HepG2 (cell line): ENCODE results near the gene CCDC57. TPM values are rescaled to one million over a fixed set of nuclear protein-coding genes. Genes with fewer than 3 reads are reported as not detected.

Experiments used
- ATAC-seq: fragments of 200-7000 bp; cut with Tn5 transposase; 3 replicates; pipeline ENCODE4 v1.9.1; 2020; ENCODE audit warnings: mild to moderate bottlenecking, moderate library complexity
- BruUV-seq: library from RNA; stranded (reverse); fragments of 400-500 nt; replicated peaks from 2 replicates; lab custom pipeline; 2021; lab: Mats Ljungman, UMichigan
- CTCF ChIA-PET: fragments of 300-600 bp; formaldehyde crosslinking; extraction: SDS; loops from one replicate; lab custom pipeline; 2021; ENCODE audit warnings: low total read pairs, inconsistent platforms, low intra/inter-chr PET ratio; lab: Yijun Ruan, JAX
- POLR2A ChIA-PET: fragments of 350-600 bp; sonication (Branson Sonifier 250); formaldehyde crosslinking; loops from one replicate; lab custom pipeline; 2020; ENCODE audit warnings: antibody characterized with exemption, inconsistent platforms; lab: Yijun Ruan, JAX
- DNase-seq: peaks from one replicate; pipeline ENCODE4 v3.0.0-alpha.2; 2015; ENCODE audit warnings: low spot score
- FAIRE-seq: peaks from 3 replicates; lab custom pipeline; 2011; peaks lifted over from hg19 to GRCh38; lab: Jason Lieb, UNC
- H2AFZ ChIP-seq: one replicate; pipeline ENCODE4 v1.6.1; 2011; ENCODE audit warnings: low read length, inconsistent platforms
- H3K27ac ChIP-seq: fragments of 300-600 bp; 3 replicates; pipeline ENCODE4 v1.8.0; 2011; ENCODE audit warnings: mixed run types, mild to moderate bottlenecking, mixed read lengths, low read length, inconsistent platforms; ENCODE audit not compliant: insufficient read depth; ENCODE audit errors: extremely low read length
- H3K27me3 ChIP-seq, 2 experiments: fragments of 200-600 bp in 1 of 2; 2 replicates in 1 of 2; 3 replicates in 1 of 2; pipeline versions ENCODE4 v1.6.0 to v1.8.0; 2011; ENCODE audit warnings: low read length in 2 of 2, mild to moderate bottlenecking in 2 of 2, moderate library complexity in 2 of 2, inconsistent platforms in 1 of 2; ENCODE audit not compliant: insufficient read depth in 2 of 2, control insufficient read depth in 1 of 2
- H3K36me3 ChIP-seq, 2 experiments: fragments of 200-600 bp in 1 of 2; replicated peaks in 1 of 2; 2 replicates in 1 of 2; 3 replicates in 1 of 2; pipeline versions ENCODE4 v1.5.1 to v1.8.0; 2011; ENCODE audit warnings: low read length in 2 of 2, inconsistent platforms in 1 of 2; ENCODE audit not compliant: insufficient read depth in 2 of 2, control insufficient read depth in 1 of 2
- H3K4me1 ChIP-seq: 2 replicates; pipeline ENCODE4 v1.5.1; 2012; ENCODE audit warnings: low read length, inconsistent platforms; ENCODE audit not compliant: insufficient read depth
- H3K4me2 ChIP-seq: 2 replicates; pipeline ENCODE4 v1.6.0; 2011; ENCODE audit warnings: low read depth, low read length, inconsistent platforms
- H3K4me3 ChIP-seq, 3 experiments: fragments of 200-600 bp in 1 of 3; sonication (generic), shearing (Covaris generic) in 1 of 3; replicated peaks in 1 of 3; 2 replicates each; pipeline ENCODE4 v1.5.1; 2011 to 2016; ENCODE audit warnings: low read length in 3 of 3, inconsistent platforms in 2 of 3, low read depth in 2 of 3, mild to moderate bottlenecking in 2 of 3, control low read depth in 1 of 3, mixed read lengths in 1 of 3; ENCODE audit not compliant: insufficient read depth in 1 of 3
- H3K79me2 ChIP-seq: one replicate; pipeline ENCODE4 v1.6.1; 2011; ENCODE audit warnings: low read length, inconsistent platforms; ENCODE audit not compliant: insufficient read depth
- H3K9ac ChIP-seq: 2 replicates; pipeline ENCODE4 v1.6.0; 2011; ENCODE audit warnings: mild to moderate bottlenecking, low read depth, low read length, inconsistent platforms; ENCODE audit not compliant: insufficient read depth
- H3K9me3 ChIP-seq: 2 replicates; pipeline ENCODE4 v1.5.1; 2012; ENCODE audit warnings: mild to moderate bottlenecking, low read length
- H4K20me1 ChIP-seq: 2 replicates; pipeline ENCODE4 v1.6.0; 2011; ENCODE audit warnings: inconsistent platforms, mild to moderate bottlenecking, low read length, moderate library complexity; ENCODE audit not compliant: insufficient read depth
- FOXK1 ChIP-seq: sonication (generic); formaldehyde crosslinking; IDR thresholded peaks from 2 replicates; pipeline ENCODE4 v1.4.0; 2020; ENCODE audit warnings: low read depth, missing genetic modification reagents, borderline replicate concordance
- GATA4 ChIP-seq: sonication (generic); IDR thresholded peaks from 2 replicates; pipeline ENCODE4 v1.6.1; 2016; ENCODE audit warnings: antibody characterized with exemption, low read depth, borderline replicate concordance
- SIN3B ChIP-seq: fragments of 150-350 bp; IDR thresholded peaks from 2 replicates; pipeline ENCODE4 v1.6.1; 2014; ENCODE audit warnings: low read length
- ZNF326 ChIP-seq: sonication (generic); formaldehyde crosslinking; IDR thresholded peaks from 2 replicates; pipeline ENCODE4 v1.4.0; 2020; ENCODE audit warnings: missing genetic modification reagents, borderline replicate concordance
- ZNF382 ChIP-seq: sonication (generic); formaldehyde crosslinking; IDR thresholded peaks from 2 replicates; pipeline ENCODE4 v1.5.0; 2020; ENCODE audit warnings: missing genetic modification reagents, mild to moderate bottlenecking, borderline replicate concordance
- WGBS: methylation state at CpG from one replicate; pipeline ENCODE4 v1.1.6; 2017; ENCODE audit warnings: low lambda C conversion rate; 5-methylcytosine and 5-hydroxymethylcytosine counted together
- in situ Hi-C: cut with HindIII; loops from 2 replicates; pipeline ENCODE4 v1.10.0; 2017; ENCODE audit warnings: low pct_unique_long_range_greater_than_20kb; ENCODE audit not compliant: extremely low pct_ligation_motif_present
- intact Hi-C: fragments of 100-400 bp; cut with micrococcal nuclease; formaldehyde crosslinking; loops from one replicate; pipeline ENCODE4 v1.10.0; 2022; ENCODE audit not compliant: unreplicated experiment
- polyA plus RNA-seq, 8 experiments: library from polyadenylated mRNA; depleted of rRNA in 3 of 8; stranded (reverse) in 7 of 8; unstranded in 1 of 8; fragments of >200 nt; fragmentation: Illumina TruSeq in 4 of 8; extraction: Trizol in 4 of 8; gene quantifications; 2 replicates each; pipeline versions ENCODE4 v1.2.1 to v1.2.3, GENCODE V29; 2011 to 2016; ENCODE audit warnings: low read depth in 4 of 8, missing spikeins in 1 of 8, mixed read lengths in 1 of 8; ENCODE audit not compliant: insufficient read depth in 1 of 8
- total RNA-seq, 5 experiments: library from RNA; depleted of rRNA; stranded (reverse); fragments of >200 nt; fragmentation: Illumina TruSeq; extraction: Trizol; gene quantifications; 2 replicates each; pipeline ENCODE4 v1.2.3, GENCODE V29; 2016; ENCODE audit warnings: low read depth in 1 of 5
- TF ChIP-seq, protein P1 (sequence below): sonication (generic); formaldehyde crosslinking; IDR thresholded peaks from 2 replicates; pipeline ENCODE4 v1.5.0; 2020; ENCODE audit warnings: missing genetic modification reagents
- TF ChIP-seq, protein P2 (sequence below): IDR thresholded peaks from 2 replicates; pipeline ENCODE4 v1.6.1; 2016; ENCODE audit warnings: missing compliant biosample characterization, missing genetic modification reagents, borderline replicate concordance
- TF ChIP-seq, protein P3 (sequence below): sonication (generic); formaldehyde crosslinking; IDR thresholded peaks from 2 replicates; pipeline ENCODE4 v1.4.0; 2020; ENCODE audit warnings: missing genetic modification reagents, low read depth, mild to moderate bottlenecking, borderline replicate concordance
- TF ChIP-seq, protein P4 (sequence below): sonication (generic); formaldehyde crosslinking; IDR thresholded peaks from 2 replicates; pipeline ENCODE4 v1.4.0; 2020; ENCODE audit warnings: missing genetic modification reagents

Gene CCDC57
- total and polyA plus RNA-seq, 2 of the 13 experiments (the other 11 are each of a cell fraction or from before 2014, with no cell fraction given) = 59.3 to 59.9 TPM

DNA sequence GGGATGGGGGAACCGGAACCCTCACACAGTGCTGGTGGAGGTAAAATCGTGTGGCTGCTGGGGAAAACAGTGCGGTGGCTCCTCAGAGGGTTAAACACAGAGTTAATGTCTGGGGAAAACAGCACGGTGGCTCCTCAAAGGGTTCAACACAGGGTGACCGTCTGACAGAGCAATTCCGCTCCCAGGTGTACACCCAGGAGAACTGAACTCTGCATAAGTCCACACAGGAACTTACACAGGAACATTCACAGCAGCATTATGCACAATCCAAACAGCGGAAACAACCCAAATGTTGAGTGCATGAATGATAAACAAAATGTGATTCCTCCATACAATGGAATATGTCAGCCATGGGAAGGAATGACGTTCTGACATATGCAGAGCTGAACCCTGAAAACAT is 51.4 kb downstream of the CCDC57 start:
- Histone ChIP-seq H3K9ac (no peak overlapping the region), H2AFZ (no peak overlapping the region), H3K79me2 (no peaks in the 10 kb centered on the region), H3K27ac (no peak overlapping the region), H3K4me1 (no peaks in the 10 kb centered on the region), H3K27me3 (no peaks in the 10 kb centered on the region), H3K9me3 (no peaks in the 10 kb centered on the region), H3K4me3 (no peak overlapping the region), H3K4me2 (no peak overlapping the region), H4K20me1 (no peaks in the 10 kb centered on the region), H3K36me3 (peaks cover 7 to 20% of the 10 kb centered on the region in 2 experiments; a peak in 3 of 5 replicates)
- no TSS peak for BruUV-seq
- 85% methylated on average over 8 of the region's 8 CpGs for WGBS
- DNase-seq = no peak
- CTCF ChIA-PET = no interaction called here
- TF ChIP-seq, protein P1, sequence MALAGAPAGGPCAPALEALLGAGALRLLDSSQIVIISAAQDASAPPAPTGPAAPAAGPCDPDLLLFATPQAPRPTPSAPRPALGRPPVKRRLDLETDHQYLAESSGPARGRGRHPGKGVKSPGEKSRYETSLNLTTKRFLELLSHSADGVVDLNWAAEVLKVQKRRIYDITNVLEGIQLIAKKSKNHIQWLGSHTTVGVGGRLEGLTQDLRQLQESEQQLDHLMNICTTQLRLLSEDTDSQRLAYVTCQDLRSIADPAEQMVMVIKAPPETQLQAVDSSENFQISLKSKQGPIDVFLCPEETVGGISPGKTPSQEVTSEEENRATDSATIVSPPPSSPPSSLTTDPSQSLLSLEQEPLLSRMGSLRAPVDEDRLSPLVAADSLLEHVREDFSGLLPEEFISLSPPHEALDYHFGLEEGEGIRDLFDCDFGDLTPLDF = no peak
- TF ChIP-seq GATA4 (no peak), ZNF326 (CRISPR knock-in tag) (no peak)
- in situ Hi-C loops = no loop called here
- ATAC-seq = no peak
- intact Hi-C loops = no loop called here
- no peak for FAIRE-seq
- POLR2A ChIA-PET = no interaction called here

DNA sequence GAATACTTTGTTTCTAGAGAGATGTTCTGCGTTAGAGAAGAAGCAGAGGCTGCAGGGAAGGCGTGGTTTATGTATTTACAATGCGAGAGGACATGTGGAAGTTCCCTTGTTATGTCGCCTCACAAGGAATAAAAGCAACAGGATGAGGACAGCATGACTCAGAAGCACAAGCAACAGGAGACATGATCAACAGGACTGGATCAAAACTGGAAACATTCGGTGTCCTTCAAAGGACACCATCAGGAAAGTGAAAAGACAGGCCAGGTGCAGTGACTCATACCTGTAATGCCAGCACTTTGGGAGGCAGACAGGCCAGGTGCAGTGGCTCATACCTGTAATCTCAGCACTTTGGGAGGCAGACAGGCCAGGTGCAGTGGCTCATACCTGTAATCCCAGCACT is 52.6 kb downstream of the CCDC57 start:
- H3K79me2 ChIP-seq = no peaks in the 10 kb centered on the region
- H3K36me3 ChIP-seq = peaks cover 5 to 20% of the 10 kb centered on the region in 2 experiments; a peak in 3 of 5 replicates
- in situ Hi-C loops = no loop called here
- H3K9me3 ChIP-seq = no peaks in the 10 kb centered on the region
- no peaks in the 10 kb centered on the region for H4K20me1 ChIP-seq
- BruUV-seq = no TSS peak
- ATAC-seq = no peak
- intact Hi-C loops = no loop called here
- H3K4me2 ChIP-seq = no peak overlapping the region
- POLR2A ChIA-PET = no interaction called here
- H3K9ac ChIP-seq = no peak overlapping the region
- no peak overlapping the region for H3K4me3 ChIP-seq
- no peak for FAIRE-seq
- H3K4me1 ChIP-seq = no peaks in the 10 kb centered on the region
- no peak overlapping the region for H3K27ac ChIP-seq
- CTCF ChIA-PET = no interaction called here
- H3K27me3 ChIP-seq = no peaks in the 10 kb centered on the region
- no peak overlapping the region for H2AFZ ChIP-seq
- DNase-seq = no peak
- 69% methylated on average over 5 of the region's 5 CpGs for WGBS
- TF ChIP-seq, protein P2, sequence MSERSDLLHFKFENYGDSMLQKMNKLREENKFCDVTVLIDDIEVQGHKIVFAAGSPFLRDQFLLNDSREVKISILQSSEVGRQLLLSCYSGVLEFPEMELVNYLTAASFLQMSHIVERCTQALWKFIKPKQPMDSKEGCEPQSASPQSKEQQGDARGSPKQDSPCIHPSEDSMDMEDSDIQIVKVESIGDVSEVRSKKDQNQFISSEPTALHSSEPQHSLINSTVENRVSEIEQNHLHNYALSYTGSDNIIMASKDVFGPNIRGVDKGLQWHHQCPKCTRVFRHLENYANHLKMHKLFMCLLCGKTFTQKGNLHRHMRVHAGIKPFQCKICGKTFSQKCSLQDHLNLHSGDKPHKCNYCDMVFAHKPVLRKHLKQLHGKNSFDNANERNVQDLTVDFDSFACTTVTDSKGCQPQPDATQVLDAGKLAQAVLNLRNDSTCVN (CRISPR knock-in tag) = no peak
- TF ChIP-seq, protein P3, sequence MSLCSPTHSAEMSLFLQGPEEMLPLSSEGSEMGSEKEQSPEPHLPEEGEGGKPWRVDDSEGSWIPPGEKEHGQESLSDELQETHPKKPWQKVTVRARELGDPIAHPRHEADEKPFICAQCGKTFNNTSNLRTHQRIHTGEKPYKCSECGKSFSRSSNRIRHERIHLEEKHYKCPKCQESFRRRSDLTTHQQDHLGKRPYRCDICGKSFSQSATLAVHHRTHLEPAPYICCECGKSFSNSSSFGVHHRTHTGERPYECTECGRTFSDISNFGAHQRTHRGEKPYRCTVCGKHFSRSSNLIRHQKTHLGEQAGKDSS (CRISPR knock-in tag) = no peak
- TF ChIP-seq FOXK1 = no peak
- TF ChIP-seq, protein P4, sequence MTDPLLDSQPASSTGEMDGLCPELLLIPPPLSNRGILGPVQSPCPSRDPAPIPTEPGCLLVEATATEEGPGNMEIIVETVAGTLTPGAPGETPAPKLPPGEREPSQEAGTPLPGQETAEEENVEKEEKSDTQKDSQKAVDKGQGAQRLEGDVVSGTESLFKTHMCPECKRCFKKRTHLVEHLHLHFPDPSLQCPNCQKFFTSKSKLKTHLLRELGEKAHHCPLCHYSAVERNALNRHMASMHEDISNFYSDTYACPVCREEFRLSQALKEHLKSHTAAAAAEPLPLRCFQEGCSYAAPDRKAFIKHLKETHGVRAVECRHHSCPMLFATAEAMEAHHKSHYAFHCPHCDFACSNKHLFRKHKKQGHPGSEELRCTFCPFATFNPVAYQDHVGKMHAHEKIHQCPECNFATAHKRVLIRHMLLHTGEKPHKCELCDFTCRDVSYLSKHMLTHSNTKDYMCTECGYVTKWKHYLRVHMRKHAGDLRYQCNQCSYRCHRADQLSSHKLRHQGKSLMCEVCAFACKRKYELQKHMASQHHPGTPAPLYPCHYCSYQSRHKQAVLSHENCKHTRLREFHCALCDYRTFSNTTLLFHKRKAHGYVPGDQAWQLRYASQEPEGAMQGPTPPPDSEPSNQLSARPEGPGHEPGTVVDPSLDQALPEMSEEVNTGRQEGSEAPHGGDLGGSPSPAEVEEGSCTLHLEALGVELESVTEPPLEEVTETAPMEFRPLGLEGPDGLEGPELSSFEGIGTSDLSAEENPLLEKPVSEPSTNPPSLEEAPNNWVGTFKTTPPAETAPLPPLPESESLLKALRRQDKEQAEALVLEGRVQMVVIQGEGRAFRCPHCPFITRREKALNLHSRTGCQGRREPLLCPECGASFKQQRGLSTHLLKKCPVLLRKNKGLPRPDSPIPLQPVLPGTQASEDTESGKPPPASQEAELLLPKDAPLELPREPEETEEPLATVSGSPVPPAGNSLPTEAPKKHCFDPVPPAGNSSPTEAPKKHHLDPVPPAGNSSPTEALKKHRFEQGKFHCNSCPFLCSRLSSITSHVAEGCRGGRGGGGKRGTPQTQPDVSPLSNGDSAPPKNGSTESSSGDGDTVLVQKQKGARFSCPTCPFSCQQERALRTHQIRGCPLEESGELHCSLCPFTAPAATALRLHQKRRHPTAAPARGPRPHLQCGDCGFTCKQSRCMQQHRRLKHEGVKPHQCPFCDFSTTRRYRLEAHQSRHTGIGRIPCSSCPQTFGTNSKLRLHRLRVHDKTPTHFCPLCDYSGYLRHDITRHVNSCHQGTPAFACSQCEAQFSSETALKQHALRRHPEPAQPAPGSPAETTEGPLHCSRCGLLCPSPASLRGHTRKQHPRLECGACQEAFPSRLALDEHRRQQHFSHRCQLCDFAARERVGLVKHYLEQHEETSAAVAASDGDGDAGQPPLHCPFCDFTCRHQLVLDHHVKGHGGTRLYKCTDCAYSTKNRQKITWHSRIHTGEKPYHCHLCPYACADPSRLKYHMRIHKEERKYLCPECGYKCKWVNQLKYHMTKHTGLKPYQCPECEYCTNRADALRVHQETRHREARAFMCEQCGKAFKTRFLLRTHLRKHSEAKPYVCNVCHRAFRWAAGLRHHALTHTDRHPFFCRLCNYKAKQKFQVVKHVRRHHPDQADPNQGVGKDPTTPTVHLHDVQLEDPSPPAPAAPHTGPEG (CRISPR knock-in tag) = no peak
- no peak for TF ChIP-seq SIN3B
- no peak for TF ChIP-seq ZNF382 (CRISPR knock-in tag)
